BLaER1 (cell line): ENCODE measurements around the gene RCOR2.

Experiments used
- H3K27ac ChIP-seq: shearing (Covaris generic); formaldehyde crosslinking; 2 replicates; pipeline ENCODE4 v1.8.1; 2022
- H3K27me3 ChIP-seq: shearing (Covaris generic); formaldehyde crosslinking; 2 replicates; pipeline ENCODE4 v1.8.1; 2022
- H3K36me3 ChIP-seq: shearing (Covaris generic); formaldehyde crosslinking; 2 replicates; pipeline ENCODE4 v1.8.1; 2022
- H3K4me1 ChIP-seq: shearing (Covaris generic); formaldehyde crosslinking; 2 replicates; pipeline ENCODE4 v1.8.1; 2022
- H3K4me2 ChIP-seq: shearing (Covaris generic); formaldehyde crosslinking; 2 replicates; pipeline ENCODE4 v1.8.1; 2022
- H3K4me3 ChIP-seq: shearing (Covaris generic); formaldehyde crosslinking; 2 replicates; pipeline ENCODE4 v1.8.1; 2022
- H3K9ac ChIP-seq: shearing (Covaris generic); formaldehyde crosslinking; 2 replicates; pipeline ENCODE4 v1.8.1; 2022
- H3K9me3 ChIP-seq: shearing (Covaris generic); formaldehyde crosslinking; 2 replicates; pipeline ENCODE4 v1.8.1; 2022
- H4K20me1 ChIP-seq: shearing (Covaris generic); formaldehyde crosslinking; 2 replicates; pipeline ENCODE4 v1.8.1; 2022
- Cebpa-rat ChIP-seq: shearing (Covaris generic); IDR thresholded peaks from 2 replicates; pipeline ENCODE4 v1.8.1; 2022

The RCOR2 gene

GRCh38 chr11:63897459-63898146 lies 19.4 kb downstream of the RCOR2 start:
- Histone ChIP-seq H3K4me2 (no peak overlapping the region), H3K9me3 (no peaks in the 10 kb centered on the region), H4K20me1 (peaks cover 57% of the 10 kb centered on the region), H3K4me1 (no peaks in the 10 kb centered on the region), H3K4me3 (no peak overlapping the region), H3K27me3 (no peaks in the 10 kb centered on the region), H3K9ac (no peak overlapping the region), H3K36me3 (peaks cover 100% of the 10 kb centered on the region), H3K27ac (no peak overlapping the region)
- TF ChIP-seq Cebpa-rat = no peak

GRCh38 chr11:63896071-63896470 lies 20.9 kb downstream of the RCOR2 start:
- Histone ChIP-seq H3K27ac (no peak overlapping the region), H3K36me3 (peaks cover 100% of the 10 kb centered on the region), H4K20me1 (peaks cover 72% of the 10 kb centered on the region), H3K9me3 (no peaks in the 10 kb centered on the region), H3K4me1 (peaks cover 13% of the 10 kb centered on the region; the same call in 1 of the 2 replicates), H3K27me3 (no peaks in the 10 kb centered on the region), H3K9ac (no peak overlapping the region), H3K4me2 (no peak overlapping the region), H3K4me3 (no peak overlapping the region)
- TF ChIP-seq Cebpa-rat = no peak

DNA sequence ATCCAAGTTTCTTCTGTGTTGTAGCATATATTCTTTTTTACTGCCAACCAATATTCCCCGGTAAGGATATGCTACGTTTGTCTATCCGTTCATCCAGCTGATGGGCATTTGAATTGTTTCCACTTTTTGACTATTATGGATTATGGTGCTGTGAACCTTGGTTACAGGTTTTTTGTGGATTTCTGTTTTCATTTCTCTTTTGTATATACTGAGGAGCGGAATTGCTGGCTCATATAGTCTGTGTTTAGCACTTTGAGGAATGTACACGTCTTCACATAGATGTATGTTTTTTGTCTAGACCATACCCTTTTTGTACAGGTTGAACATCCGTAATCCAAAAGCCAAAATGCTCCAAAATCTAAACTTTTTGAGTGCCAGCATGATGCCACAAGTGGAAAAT lies 23.6 kb downstream of the RCOR2 start:
- H4K20me1 ChIP-seq = peaks cover 85% of the 10 kb centered on the region
- TF ChIP-seq Cebpa-rat = no peak
- no peak overlapping the region for H3K4me3 ChIP-seq
- H3K27ac ChIP-seq = no peak overlapping the region
- H3K9me3 ChIP-seq = no peaks in the 10 kb centered on the region
- H3K9ac ChIP-seq = no peak overlapping the region
- H3K4me1 ChIP-seq = peaks cover 25% of the 10 kb centered on the region
- peaks cover 95% of the 10 kb centered on the region for H3K36me3 ChIP-seq
- no peaks in the 10 kb centered on the region for H3K27me3 ChIP-seq
- H3K4me2 ChIP-seq = no peak overlapping the region

- Histone ChIP-seq H3K9ac (no peak overlapping the region), H4K20me1 (peaks cover 95% of the 10 kb centered on the region), H3K27ac (no peak overlapping the region), H3K36me3 (peaks cover 84% of the 10 kb centered on the region), H3K27me3 (no peaks in the 10 kb centered on the region), H3K4me3 (no peak overlapping the region), H3K4me1 (peaks cover 36% of the 10 kb centered on the region), H3K4me2 (no peak overlapping the region), H3K9me3 (no peaks in the 10 kb centered on the region)
- no peak for TF ChIP-seq Cebpa-rat
Observed at GRCh38 chr11:63892228-63892627, 24.7 kb downstream of the RCOR2 start.

DNA sequence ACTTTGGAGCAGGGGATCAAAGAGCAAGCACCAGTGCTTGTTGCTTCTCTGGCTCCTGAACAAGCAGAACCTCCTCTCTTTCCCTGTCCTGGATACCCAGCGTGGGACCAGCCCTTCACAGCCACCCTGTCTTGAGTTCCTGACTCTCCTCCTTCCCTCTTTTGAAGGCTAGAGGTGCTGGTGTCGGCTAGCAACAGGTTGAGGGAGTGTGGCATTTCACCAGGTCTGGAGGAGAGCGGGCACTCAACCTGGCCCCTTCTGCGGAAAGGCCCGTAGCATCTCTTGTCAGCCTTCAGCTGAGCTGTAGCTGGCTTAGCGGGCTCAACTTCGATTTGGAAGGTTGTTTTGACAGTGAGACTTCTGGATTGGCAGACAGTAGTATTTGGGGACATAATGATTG lies 26.6 kb downstream of the RCOR2 start:
- Histone ChIP-seq H3K9me3 (no peaks in the 10 kb centered on the region), H3K9ac (no peak overlapping the region; the same call in 1 of the 2 replicates), H3K27me3 (no peaks in the 10 kb centered on the region), H3K4me3 (no peak overlapping the region), H3K27ac (no peak overlapping the region), H3K4me2 (no peak overlapping the region), H3K36me3 (peaks cover 68% of the 10 kb centered on the region), H4K20me1 (peaks cover 100% of the 10 kb centered on the region), H3K4me1 (peaks cover 47% of the 10 kb centered on the region)
- TF ChIP-seq Cebpa-rat = no peak

- peaks cover 47% of the 10 kb centered on the region for H3K4me1 ChIP-seq
- H3K27me3 ChIP-seq = no peaks in the 10 kb centered on the region
- no peaks in the 10 kb centered on the region for H3K9me3 ChIP-seq
- no peak overlapping the region for H3K9ac ChIP-seq
- peaks cover 67% of the 10 kb centered on the region for H3K36me3 ChIP-seq
- H3K27ac ChIP-seq = peak overlapping the region; percentile 79; the same call in 1 of the 2 replicates
- peaks cover 100% of the 10 kb centered on the region for H4K20me1 ChIP-seq
- H3K4me2 ChIP-seq = peak overlapping the region; percentile 94
- no peak overlapping the region for H3K4me3 ChIP-seq
- no peak for TF ChIP-seq Cebpa-rat
Observed at GRCh38 chr11:63889344-63889743, 27.6 kb downstream of the RCOR2 start.

- Histone ChIP-seq H3K9ac (peak overlapping the region; percentile 69), H3K27ac (peak overlapping the region; percentile 79), H3K4me3 (peak overlapping the region; percentile 54), H3K4me1 (peaks cover 50% of the 10 kb centered on the region), H3K36me3 (peaks cover 67% of the 10 kb centered on the region), H3K9me3 (no peaks in the 10 kb centered on the region), H3K27me3 (no peaks in the 10 kb centered on the region), H4K20me1 (peaks cover 100% of the 10 kb centered on the region), H3K4me2 (peak overlapping the region; percentile 94)
- peak; percentile 87 for TF ChIP-seq Cebpa-rat
Observed at GRCh38 chr11:63888170-63889086, 28.5 kb downstream of the RCOR2 start.

- peaks cover 58% of the 10 kb centered on the region for H3K36me3 ChIP-seq
- H3K4me3 ChIP-seq = no peak overlapping the region
- H3K27me3 ChIP-seq = no peaks in the 10 kb centered on the region
- TF ChIP-seq Cebpa-rat = no peak
- H3K4me2 ChIP-seq = peak overlapping the region; percentile 94
- H3K4me1 ChIP-seq = peaks cover 59% of the 10 kb centered on the region
- peak overlapping the region; percentile 43 for H3K9ac ChIP-seq
- no peaks in the 10 kb centered on the region for H3K9me3 ChIP-seq
- H4K20me1 ChIP-seq = peaks cover 100% of the 10 kb centered on the region
- H3K27ac ChIP-seq = peak overlapping the region; percentile 62
Observed at GRCh38 chr11:63887386-63887999, 29.5 kb downstream of the RCOR2 start.

- Histone ChIP-seq H4K20me1 (peaks cover 100% of the 10 kb centered on the region), H3K9ac (no peak overlapping the region), H3K4me1 (peaks cover 71% of the 10 kb centered on the region)
Observed at GRCh38 chr11:63884196-63884932, 32.6 kb downstream of the RCOR2 start.

More at GRCh38 chr11:63884196-63884932, 32.6 kb downstream of the RCOR2 start:
- Histone ChIP-seq H3K36me3 (peaks cover 36% of the 10 kb centered on the region), H3K4me2 (no peak overlapping the region), H3K27ac (no peak overlapping the region), H3K4me3 (no peak overlapping the region), H3K9me3 (no peaks in the 10 kb centered on the region), H3K27me3 (no peaks in the 10 kb centered on the region)
- no peak for TF ChIP-seq Cebpa-rat
